Omental fat pad (tissue), 4 donors: Measurements from ENCODE around the gene WFDC8. TPM values are rescaled to one million over a fixed set of nuclear protein-coding genes. Genes with fewer than 3 reads are reported as not detected.
"Not testable (repeated sequence)": the region's sequence is repeated elsewhere in the genome, so short reads cannot be mapped to it uniquely, and the experiment has no call there.

ENCODE experiments used
- ATAC-seq: fragments of 150-250 bp; one replicate; pipeline ENCODE4 v1.9.1; 2016; ENCODE audit warnings: mild to moderate bottlenecking, moderate library complexity; ENCODE audit not compliant: low FRiP score
- DNase-seq: peaks from one replicate; pipeline ENCODE4 v3.0.0-alpha.2; 2019; ENCODE audit warnings: low spot score
- total RNA-seq, 4 donors: library from RNA; depleted of rRNA; stranded (reverse); fragments of >200 nt; gene quantifications; one replicate each; pipeline ENCODE4 v1.1.0, GENCODE V29; 2016
- TF ChIP-seq, protein P1 (sequence below), 3 donors: fragments of 450-650 bp; IDR thresholded peaks; one replicate each; pipeline ENCODE4 v1.5.1; 2016 to 2017; ENCODE audit warnings: antibody characterized with exemption in 3 of 3, mild to moderate bottlenecking in 3 of 3, moderate library complexity in 2 of 3

The WFDC8 gene
- total RNA-seq, 4 donors from 2014 or later, result not detected

DNA sequence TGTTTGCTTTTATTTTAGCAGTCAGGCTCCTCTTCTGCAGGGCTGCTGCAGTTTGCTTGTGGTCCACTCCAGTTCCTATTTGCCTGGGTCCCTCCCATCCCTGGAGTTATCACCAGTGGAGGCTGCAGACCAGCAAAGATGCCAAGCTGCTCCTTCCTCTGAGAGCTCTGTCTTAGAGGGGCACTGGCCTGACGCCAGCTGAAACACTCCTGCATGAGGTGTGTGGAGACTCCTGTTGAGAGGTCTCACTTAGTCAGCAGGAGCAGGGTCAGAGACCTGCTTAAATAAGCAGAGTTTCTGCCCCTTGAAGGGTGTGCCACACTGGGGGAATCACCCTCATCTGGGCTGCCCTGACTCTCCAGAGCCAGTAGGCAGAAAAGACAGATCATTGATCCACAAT lies 16.2 kb upstream of the WFDC8 start:
- TF ChIP-seq, protein P1, sequence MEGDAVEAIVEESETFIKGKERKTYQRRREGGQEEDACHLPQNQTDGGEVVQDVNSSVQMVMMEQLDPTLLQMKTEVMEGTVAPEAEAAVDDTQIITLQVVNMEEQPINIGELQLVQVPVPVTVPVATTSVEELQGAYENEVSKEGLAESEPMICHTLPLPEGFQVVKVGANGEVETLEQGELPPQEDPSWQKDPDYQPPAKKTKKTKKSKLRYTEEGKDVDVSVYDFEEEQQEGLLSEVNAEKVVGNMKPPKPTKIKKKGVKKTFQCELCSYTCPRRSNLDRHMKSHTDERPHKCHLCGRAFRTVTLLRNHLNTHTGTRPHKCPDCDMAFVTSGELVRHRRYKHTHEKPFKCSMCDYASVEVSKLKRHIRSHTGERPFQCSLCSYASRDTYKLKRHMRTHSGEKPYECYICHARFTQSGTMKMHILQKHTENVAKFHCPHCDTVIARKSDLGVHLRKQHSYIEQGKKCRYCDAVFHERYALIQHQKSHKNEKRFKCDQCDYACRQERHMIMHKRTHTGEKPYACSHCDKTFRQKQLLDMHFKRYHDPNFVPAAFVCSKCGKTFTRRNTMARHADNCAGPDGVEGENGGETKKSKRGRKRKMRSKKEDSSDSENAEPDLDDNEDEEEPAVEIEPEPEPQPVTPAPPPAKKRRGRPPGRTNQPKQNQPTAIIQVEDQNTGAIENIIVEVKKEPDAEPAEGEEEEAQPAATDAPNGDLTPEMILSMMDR (IDR thresholded peaks at IDR 0.05), result no peak
- DNase-seq (no peak), ATAC-seq (no peak)

DNA sequence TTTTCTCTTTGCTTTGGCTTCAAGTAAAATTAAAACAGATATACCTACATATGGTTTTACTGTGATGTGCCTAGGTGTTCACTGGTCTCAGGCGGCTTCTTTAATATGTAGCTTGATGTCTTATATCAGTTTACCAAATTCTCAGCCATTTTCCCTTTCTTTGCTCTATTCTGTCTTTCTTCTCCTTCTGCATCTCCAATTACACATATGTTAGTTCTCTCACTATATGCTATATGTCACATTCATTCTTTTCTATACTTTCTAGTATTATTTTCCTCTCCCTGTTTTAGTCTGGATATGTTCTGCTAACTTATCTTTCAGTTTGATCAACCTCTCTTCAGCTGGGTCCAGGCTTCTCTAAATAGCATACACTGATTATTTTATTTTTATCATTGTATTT lies 14.4 kb upstream of the WFDC8 start:
- no peak for DNase-seq
- no peak for ATAC-seq
- TF ChIP-seq, protein P1 (IDR thresholded peaks at IDR 0.05), result no peak

DNA sequence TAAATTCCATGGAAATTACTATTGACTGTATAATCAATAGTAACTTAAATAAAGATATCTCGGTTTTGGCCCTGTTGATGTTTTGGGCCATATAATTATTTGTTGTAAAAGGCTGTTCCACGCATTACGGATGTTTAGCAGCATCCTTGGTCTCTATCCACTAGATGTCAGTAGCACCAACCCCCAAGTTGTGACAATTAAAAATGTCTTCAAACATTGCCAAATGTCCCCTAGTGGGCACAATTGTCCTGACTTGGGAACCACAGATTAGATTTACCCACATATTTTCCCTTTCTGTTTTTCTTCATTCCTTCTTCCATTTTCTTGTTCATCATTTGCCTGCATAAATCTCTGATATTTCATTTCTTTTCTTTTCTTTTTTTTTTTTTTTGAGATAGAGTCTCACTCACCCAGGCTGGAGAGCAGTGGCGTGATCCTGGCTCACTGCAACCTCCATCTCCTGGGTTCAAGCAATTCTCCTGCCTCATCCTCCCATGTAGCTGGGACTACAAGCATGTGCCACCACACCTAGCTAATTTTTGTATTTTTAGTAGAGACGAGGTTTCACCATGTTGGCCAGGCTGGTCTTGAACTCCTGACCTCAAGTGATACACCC lies 13.6 kb upstream of the WFDC8 start:
- no peak for ATAC-seq
- TF ChIP-seq, protein P1 (IDR thresholded peaks at IDR 0.05), result no peak

DNA sequence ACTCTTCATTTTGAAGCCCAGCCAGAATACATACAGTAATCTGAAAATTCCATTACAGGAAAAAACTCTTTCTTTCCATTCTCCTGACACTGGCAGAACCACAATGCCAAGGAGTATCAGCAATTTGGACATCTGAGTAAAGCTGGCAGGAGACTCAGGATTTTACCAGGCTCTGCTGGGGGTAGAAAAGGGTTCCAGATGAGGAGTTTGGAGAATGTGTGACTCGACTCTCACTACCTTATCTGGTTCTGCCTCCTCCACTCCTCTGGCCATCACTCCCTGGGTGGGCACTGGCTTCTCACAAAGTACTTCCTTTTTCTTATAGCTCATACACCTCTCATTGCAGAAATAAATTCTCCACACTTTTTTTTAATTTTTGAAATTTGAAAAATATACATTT lies 10.6 kb upstream of the WFDC8 start:
- ATAC-seq, result peak; percentile 59
- DNase-seq, result no peak
- TF ChIP-seq, protein P1 (IDR thresholded peaks at IDR 0.05), result no peak

More for the DNA sequence above, 13.6 kb upstream of the WFDC8 start:
- DNase-seq, result no peak

DNA sequence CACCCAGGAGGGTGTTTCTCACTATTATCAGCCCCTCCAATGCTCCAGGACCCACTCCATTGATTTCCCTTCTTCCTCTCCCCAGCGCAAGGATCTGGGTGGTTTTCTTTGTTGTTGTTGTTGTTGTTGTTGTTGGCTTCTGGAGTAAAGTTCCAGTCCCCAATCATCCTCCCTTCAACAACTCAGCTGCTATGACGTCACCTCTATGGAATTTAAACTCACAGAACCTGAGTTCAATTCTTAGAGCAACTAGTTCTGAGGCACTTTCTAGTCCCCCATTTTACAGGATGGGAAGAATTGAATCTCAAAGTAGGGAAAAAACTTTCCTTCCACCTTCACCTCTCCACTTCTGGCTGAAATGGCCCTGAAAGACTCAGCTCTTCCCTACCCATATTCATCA lies 9.7 kb upstream of the WFDC8 start:
- DNase-seq (no peak), ATAC-seq (no peak)
- TF ChIP-seq, protein P1 (IDR thresholded peaks at IDR 0.05), result no peak

DNA sequence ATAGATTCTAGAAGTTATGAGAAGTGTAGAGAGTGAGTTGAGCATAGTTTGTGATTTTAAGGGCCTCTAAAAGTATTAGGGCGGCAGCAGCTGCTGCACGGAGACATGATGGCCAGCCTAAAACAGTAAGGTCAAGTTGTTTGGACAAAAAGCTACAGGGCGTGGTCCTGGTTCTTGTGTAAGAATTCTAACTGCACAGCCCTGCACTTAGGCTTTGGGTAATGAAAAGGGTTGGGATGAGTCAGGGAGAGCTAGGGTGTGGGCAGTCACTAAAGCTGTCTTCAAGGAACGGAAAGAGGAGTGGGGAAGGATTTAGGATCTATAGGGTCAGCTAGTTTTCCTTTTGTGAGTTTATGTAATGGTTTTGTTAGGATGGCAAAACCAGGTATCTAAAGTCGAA lies 6.9 kb upstream of the WFDC8 start:
- not testable (repeated sequence) for ATAC-seq, DNase-seq

DNA sequence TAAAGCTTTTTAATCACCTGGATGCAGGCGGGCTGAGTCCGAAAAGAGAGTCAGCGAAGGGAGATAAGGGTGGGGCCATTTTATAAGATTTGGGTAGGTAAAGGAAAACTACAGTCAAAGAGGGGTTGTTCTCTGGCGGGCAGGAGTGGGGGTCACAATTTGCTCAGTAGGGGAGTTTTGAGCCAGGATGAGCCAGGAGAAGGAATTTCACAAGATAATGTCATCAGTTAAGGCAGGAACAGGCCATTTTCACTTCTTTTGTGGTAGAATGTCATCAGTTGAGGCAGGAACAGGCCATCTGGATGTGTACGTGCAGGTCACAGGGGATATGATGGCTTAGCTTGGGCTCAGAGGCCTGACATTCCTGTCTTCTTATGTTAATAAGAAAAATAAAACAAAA lies 5.2 kb upstream of the WFDC8 start:
- ATAC-seq, DNase-seq: not testable (repeated sequence)

DNA sequence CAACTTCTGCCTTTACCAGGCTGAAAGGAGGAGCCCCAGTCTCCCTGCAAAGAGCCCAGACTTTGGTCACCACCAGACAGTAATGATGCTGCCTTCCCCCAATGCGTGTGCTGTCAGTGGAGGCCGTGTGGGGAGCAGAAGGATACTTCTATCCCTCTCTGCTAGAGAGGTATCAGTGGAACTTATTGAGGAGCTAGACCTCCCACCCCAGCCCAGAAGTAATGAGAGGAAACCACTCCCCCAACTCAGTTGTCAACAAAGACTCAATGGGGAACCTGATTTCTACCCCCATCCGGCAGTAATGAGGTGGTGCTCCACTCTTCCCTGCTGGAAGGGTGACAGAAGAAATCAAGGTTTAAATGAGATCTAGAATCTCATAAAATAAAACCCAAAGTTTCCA lies 4.4 kb upstream of the WFDC8 start:
- TF ChIP-seq, protein P1 (IDR thresholded peaks at IDR 0.05), result no peak
- DNase-seq (no peak), ATAC-seq (no peak)
